ENCODE measurements around the gene CLTA.

Gene CLTA

DNA sequence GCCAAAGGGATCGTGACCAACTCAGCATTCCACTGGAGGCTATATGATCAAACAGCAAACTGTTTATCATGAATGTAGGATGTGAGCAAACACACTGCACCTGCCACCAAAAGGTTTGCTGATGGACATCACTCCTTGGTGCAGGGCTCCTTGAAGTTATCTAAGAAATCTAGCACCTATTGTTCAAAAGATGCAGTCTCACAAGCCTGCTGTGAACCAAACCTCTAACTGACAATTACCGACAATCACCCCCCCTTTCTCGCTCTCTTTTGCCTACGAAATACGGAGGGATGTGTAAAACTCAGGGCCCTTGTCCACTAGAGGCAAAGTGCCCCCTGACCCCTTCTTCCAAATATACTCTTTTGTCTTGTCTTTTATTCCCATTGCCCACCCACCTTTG is 2.5 kb upstream of the CLTA start:
- DNase-seq (ENCODE audit: low read depth, low spot score) = no peak

DNA sequence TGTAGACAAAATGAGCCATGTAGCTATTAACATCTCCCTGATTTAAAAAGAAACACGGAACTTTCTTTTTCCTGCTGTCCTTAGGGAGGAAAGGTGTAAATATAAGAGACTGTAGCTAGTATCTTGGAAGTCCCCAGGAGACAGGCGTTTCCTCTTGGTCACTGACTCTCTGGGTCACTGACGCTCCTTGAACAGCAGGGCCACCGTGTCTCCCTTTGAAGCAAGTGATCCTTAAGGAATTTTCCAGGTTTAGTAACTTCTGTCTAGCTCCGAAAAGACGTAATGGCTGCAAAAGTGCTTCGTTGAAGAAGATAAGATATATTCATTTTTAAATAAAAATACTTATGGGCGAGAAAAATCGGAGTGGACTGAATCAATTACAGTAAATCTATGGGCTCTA is 745 bp upstream of the CLTA start:
- no peak for DNase-seq (ENCODE audit: low read depth, low spot score)

DNA sequence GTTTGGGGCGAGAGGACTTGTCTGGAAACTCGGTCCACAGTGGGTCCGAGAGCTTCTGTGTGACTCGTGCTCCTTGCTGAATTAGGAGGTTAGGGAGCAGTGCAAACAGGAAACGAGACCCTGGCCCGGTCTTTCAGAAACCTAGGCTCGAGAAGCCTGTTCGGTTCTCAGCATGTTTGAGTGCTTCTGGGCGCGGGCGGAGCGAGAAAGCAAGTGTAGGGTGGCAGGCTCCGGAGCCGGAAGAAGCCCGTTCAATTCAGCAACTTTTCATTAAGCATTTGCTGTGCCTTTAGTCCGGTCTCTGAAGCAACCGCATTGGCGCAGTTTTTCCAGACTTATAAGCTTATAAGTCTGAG is 547 bp downstream of the CLTA start:
- no peak for DNase-seq (ENCODE audit: low read depth, low spot score)

DNA sequence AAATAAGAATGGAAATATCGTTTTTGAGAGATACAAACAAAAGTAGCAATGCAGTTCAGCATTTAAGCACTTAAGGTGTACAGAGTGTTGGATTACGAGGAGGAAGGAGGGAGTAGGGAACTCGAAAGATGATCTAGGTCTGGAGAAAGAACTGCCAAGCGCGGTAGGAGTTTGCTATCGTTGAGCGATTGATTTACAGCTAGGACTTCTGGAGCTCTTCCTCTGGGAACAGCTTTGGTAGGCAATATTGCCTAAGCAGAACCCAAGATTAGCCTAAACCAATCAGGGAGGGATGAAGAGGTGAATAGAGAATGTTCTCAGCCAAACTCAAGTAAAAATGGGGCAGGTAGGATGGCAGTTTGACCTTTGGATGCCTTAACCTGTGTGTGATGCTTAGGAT is 965 bp downstream of the CLTA start:
- DNase-seq (ENCODE audit: low read depth, low spot score) = no peak

DNA sequence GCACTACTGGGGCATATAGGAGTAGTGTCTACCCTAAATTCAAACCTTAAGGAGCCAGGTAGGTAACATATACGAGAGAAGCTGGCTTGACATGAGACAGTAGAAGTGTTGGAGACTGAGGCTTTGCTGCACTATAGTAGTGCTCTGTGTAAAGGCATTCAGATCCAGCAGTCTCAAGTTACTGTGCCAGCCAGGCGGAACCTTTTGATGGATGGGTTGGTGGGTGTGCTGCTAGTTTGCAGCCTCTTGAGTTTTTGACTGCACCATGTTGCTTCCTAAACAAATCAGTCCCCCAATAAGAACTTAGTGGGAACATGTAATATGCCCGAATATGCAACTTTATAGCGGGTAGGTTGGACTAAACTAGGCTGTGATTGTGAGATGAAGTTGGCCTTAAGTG is 1.5 kb downstream of the CLTA start:
- DNase-seq (ENCODE audit: low read depth, low spot score) = no peak

DNA sequence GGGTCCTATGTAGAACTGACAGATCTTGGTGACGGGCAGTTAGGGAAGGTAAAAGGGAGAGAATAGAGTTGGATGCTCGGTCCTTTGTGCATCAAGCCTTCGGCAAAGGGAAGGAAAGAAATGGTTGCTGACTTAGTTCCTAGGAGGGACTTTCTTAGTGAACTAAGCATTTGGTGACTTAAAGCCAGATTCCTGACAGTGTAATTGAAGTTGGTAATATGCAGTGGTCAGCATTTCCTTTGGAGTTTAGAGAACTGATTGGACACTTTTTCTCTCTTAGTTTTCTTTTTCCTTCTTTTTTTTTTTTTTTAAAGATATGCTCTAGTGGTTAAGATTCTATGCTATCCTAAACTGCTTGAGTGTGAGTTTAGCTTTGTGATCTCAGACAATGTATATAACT is 2.3 kb downstream of the CLTA start:
- no peak for DNase-seq (ENCODE audit: low read depth, low spot score)

DNA sequence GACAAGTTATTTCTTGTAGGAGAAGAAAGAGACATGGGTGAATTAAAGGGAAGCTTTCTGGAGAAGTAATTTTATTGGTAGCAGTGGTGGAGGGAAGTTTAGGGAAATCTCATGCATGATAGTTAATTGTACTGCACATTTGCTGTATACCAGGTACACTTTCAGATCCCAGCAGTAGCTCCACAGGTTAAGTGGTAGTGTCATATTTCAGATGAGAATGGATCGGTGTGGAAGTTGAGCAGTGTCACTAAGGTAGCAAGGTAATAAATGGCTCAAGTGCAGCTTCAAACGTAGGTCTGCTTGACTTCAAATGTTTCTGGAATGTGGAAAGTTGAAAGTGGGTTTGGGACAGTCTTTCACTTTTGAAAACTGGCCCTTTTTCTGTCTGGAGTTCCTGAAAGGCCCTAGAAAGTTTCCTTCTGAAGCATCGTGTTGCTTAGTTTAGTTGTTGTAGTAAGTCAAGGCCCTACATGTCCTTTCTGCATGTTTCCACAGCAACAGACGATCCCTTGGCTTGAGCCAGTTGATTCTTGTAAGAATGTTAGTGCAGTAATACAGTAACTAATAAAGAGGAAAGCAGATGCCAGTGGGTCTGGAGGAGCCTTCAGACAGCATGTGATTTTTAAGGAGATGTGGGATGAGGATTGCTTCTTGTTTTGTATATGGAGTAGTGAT is 3.7 kb downstream of the CLTA start:
- DNase-seq (ENCODE audit: low read depth, low spot score) = no peak

GRCh38 chr9:36204906-36205547 is 14.3 kb downstream of the CLTA start:
- DNase-seq (ENCODE audit: low read depth, low spot score) = peak; percentile 17

GRCh38 chr9:36207016-36207415 is 16.3 kb downstream of the CLTA start:
- no peak for DNase-seq (ENCODE audit: low read depth, low spot score)

- DNase-seq (ENCODE audit: low read depth, low spot score) = no peak
Observed at GRCh38 chr9:36207546-36208012, 16.9 kb downstream of the CLTA start.

- no peak for DNase-seq (ENCODE audit: low read depth, low spot score)
Observed at GRCh38 chr9:36208521-36209253, 18.0 kb downstream of the CLTA start.

DNA sequence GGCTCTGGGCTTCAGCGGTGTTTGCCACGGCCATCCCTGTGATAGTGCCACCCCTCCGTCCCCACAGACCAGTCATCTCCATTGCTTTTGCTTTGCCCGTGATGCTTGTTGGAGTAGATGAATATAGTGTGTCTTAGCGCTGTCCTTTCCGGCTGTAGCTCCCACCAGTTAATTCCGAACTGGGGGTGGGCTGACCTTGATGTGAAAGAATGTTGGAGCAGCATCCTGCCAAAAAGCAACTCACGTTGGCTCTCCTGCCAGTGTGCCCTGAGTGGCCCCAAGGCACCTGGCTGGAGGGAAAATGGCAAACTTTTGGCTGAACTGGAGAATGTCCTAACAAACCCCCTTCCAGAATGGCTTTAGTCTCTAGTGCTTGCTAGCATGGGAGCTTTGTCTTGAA is 20.0 kb downstream of the CLTA start:
- no peak for DNase-seq (ENCODE audit: low read depth, low spot score)

DNA sequence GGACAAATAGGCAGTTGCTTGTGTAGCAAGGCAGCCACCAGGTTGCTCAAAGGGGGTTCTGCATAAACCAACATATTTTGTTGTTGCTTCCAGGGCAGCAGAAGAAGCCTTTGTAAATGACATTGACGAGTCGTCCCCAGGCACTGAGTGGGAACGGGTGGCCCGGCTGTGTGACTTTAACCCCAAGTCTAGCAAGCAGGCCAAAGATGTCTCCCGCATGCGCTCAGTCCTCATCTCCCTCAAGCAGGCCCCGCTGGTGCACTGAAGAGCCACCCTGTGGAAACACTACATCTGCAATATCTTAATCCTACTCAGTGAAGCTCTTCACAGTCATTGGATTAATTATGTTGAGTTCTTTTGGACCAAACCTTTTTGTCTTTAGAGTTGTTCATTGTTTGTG is 20.8 kb downstream of the CLTA start:
- no peak for DNase-seq (ENCODE audit: low read depth, low spot score)

DNA sequence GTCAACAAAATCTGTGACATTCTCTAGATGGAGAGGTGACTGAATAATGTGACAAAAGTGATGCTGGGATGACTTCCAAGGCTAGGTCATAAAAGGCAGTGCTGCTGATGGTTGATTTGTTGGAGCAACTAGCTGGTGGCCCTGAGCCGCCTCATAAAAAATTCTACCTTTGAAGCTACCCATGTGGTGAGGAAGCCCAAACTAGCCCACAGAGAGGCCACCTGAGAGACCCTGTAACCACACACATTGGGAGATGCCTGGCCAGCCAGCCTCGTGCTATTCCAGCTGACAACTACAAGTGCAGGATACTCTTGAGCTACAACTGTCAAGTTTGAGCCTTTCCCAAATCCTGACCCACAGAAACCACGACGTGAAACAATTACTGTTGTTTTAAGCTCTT is 22.7 kb downstream of the CLTA start:
- no peak for DNase-seq (ENCODE audit: low read depth, low spot score)

GRCh38 chr9:36213989-36214388 is 23.3 kb downstream of the CLTA start:
- no peak for DNase-seq (ENCODE audit: low read depth, low spot score)

DNA sequence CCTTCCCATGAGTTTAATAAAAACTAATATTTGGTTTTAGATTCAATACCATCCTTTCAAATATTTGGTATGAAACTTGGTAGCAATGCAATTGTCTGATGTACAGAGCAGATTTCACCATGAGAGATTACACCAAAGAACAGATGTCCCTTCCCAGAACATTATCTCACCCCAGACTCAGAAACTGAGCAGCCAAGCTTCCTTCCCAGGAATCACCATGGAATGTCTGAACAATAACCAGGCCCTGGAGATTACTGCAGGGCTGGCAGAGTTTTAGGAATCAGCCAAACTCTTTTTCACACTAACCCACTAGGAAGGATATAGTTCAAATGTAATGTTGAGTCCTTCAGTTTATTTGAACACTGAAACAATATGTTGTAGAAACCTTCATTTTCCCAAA is 23.9 kb downstream of the CLTA start:
- DNase-seq (ENCODE audit: low read depth, low spot score) = no peak

GRCh38 chr9:36217256-36217968 is 26.7 kb downstream of the CLTA start:
- no peak for DNase-seq (ENCODE audit: low read depth, low spot score)

- DNase-seq (ENCODE audit: low read depth, low spot score) = no peak
Observed at GRCh38 chr9:36218011-36218410, 27.3 kb downstream of the CLTA start.

GRCh38 chr9:36218411-36218901 is 27.7 kb downstream of the CLTA start:
- DNase-seq (ENCODE audit: low read depth, low spot score) = no peak

DNA sequence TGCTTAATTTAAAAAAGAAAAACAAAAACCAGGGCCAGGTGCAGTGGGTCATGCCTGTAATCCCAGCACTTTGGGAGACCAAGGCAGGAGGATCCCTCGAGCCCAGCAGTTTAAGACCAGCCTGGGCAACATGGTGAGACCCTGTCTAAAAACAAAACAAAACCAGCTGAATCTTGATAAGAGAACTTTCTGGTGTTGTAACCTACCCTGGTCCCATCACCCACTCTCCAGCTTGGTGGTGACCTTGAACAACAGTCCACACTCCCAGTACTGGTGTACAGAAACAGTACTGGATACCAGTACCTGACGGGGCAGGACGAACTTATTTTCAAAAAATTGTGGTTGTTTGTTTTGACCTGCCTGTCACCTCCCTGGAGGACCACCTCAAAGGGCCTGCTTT is 30.9 kb downstream of the CLTA start:
- DNase-seq (ENCODE audit: low read depth, low spot score) = no peak

GRCh38 chr9:36222449-36222848 is 31.7 kb downstream of the CLTA start:
- DNase-seq (ENCODE audit: low read depth, low spot score) = no peak

DNA sequence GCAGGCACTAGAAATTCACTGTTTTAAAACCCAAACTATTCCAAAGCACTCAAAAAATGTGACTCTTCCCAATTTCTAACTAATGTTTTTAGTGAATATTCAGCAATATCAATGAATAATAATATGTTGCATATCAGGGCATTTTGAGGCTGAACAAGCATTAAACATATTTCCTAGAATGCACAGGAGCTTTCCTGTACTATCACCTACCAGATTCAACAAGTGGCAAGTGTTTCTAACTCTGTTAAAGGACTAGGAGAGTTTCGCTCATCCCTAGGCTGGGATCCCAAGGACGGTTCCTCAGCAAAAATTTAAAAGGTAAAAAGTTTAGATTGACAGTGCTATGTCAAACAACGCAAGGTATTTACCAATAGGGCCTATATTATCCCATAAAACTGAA is 46.5 kb downstream of the CLTA start:
- no peak for DNase-seq (ENCODE audit: low read depth, low spot score)

Measured in iPS DF 19.7 (cell line).